HG03575 (cell line): ENCODE data around the gene NPC1L1.
"Not testable (repeated sequence)": the region's sequence is repeated elsewhere in the genome, so short reads cannot be mapped to it uniquely, and the experiment has no call there.

Source experiments
- ATAC-seq: cut with Tn5 transposase; IDR thresholded peaks from one replicate; pipeline ENCODE4 v1.9.1; 2021; ENCODE audit not compliant: unreplicated experiment, insufficient number of reproducible peaks, low FRiP score; ENCODE audit errors: extremely low read depth

Gene NPC1L1

GRCh38 chr7:44518761-44519160 lies 22.4 kb downstream of the NPC1L1 start:
- no peak for ATAC-seq

GRCh38 chr7:44517175-44517574 lies 24.0 kb downstream of the NPC1L1 start:
- ATAC-seq, result no peak

- ATAC-seq, result no peak
These were observed 25.4 kb downstream of the NPC1L1 start for GRCh38 chr7:44515590-44516268.

- no peak for ATAC-seq
These were observed 28.4 kb downstream of the NPC1L1 start for GRCh38 chr7:44512736-44513135.

- ATAC-seq, result no peak
These were observed 29.2 kb downstream of the NPC1L1 start for GRCh38 chr7:44511863-44512468.

GRCh38 chr7:44511236-44511635 lies 29.9 kb downstream of the NPC1L1 start:
- no peak for ATAC-seq

GRCh38 chr7:44508328-44509030 lies 32.7 kb downstream of the NPC1L1 start:
- ATAC-seq, result no peak

GRCh38 chr7:44506592-44507288 lies 34.4 kb downstream of the NPC1L1 start:
- ATAC-seq, result not testable (repeated sequence)

- ATAC-seq, result no peak
These were observed 35.5 kb downstream of the NPC1L1 start for GRCh38 chr7:44505595-44505994.

- ATAC-seq, result no peak
These were observed 42.7 kb downstream of the NPC1L1 start for GRCh38 chr7:44498230-44498954.

- ATAC-seq, result no peak
These were observed 43.7 kb downstream of the NPC1L1 start for GRCh38 chr7:44497155-44498027.

- ATAC-seq, result no peak
These were observed 44.7 kb downstream of the NPC1L1 start for GRCh38 chr7:44496385-44496784.

GRCh38 chr7:44494960-44495359 lies 46.2 kb downstream of the NPC1L1 start:
- no peak for ATAC-seq

- ATAC-seq, result no peak
These were observed 49.9 kb downstream of the NPC1L1 start for GRCh38 chr7:44491229-44491628.

- ATAC-seq, result peak; percentile 49
These were observed 50.6 kb downstream of the NPC1L1 start, which contains the start of gene NUDCD3 for GRCh38 chr7:44490351-44491200. Gene NUDCD3, minus strand, starts transcription at chr7:44490658. Its CDS starts 58 bp downstream, at chr7:44490600.

GRCh38 chr7:44489955-44490350 lies 51.2 kb downstream of the NPC1L1 start:
- no peak for ATAC-seq

GRCh38 chr7:44488955-44489354 lies 52.2 kb downstream of the NPC1L1 start:
- no peak for ATAC-seq
